ENCODE results near the gene ART3.

ART3 gene

GRCh38 chr4:76055421-76055820 lies 19.1 kb upstream of the ART3 start:
- H3K27ac Mint-ChIP-seq, result peak overlapping the region; percentile 66
- H3K9me3 Mint-ChIP-seq, result no peaks in the 10 kb centered on the region
- TF ChIP-seq, protein P1, sequence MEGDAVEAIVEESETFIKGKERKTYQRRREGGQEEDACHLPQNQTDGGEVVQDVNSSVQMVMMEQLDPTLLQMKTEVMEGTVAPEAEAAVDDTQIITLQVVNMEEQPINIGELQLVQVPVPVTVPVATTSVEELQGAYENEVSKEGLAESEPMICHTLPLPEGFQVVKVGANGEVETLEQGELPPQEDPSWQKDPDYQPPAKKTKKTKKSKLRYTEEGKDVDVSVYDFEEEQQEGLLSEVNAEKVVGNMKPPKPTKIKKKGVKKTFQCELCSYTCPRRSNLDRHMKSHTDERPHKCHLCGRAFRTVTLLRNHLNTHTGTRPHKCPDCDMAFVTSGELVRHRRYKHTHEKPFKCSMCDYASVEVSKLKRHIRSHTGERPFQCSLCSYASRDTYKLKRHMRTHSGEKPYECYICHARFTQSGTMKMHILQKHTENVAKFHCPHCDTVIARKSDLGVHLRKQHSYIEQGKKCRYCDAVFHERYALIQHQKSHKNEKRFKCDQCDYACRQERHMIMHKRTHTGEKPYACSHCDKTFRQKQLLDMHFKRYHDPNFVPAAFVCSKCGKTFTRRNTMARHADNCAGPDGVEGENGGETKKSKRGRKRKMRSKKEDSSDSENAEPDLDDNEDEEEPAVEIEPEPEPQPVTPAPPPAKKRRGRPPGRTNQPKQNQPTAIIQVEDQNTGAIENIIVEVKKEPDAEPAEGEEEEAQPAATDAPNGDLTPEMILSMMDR (IDR thresholded peaks at IDR 0.05), result no peak
- H3K4me1 Mint-ChIP-seq, result peaks cover 29% of the 10 kb centered on the region
- H3K4me3 Mint-ChIP-seq, result no peak overlapping the region
- DNase-seq, result no peak
- no peaks in the 10 kb centered on the region for H3K36me3 Mint-ChIP-seq (ENCODE audit: low read depth)
- no peaks in the 10 kb centered on the region for H3K27me3 Mint-ChIP-seq (ENCODE audit: low read depth, poor library complexity)

GRCh38 chr4:76058302-76058701 lies 16.2 kb upstream of the ART3 start:
- no peaks in the 10 kb centered on the region for H3K9me3 Mint-ChIP-seq
- H3K4me3 Mint-ChIP-seq, result no peak overlapping the region
- H3K36me3 Mint-ChIP-seq (ENCODE audit: low read depth), result no peaks in the 10 kb centered on the region
- H3K27me3 Mint-ChIP-seq (ENCODE audit: low read depth, poor library complexity), result peaks cover 12% of the 10 kb centered on the region
- peaks cover 29% of the 10 kb centered on the region for H3K4me1 Mint-ChIP-seq
- DNase-seq, result no peak
- no peak overlapping the region for H3K27ac Mint-ChIP-seq
- TF ChIP-seq, protein P1 (IDR thresholded peaks at IDR 0.05), result no peak

GRCh38 chr4:76058888-76059426 lies 15.6 kb upstream of the ART3 start:
- peaks cover 12% of the 10 kb centered on the region for H3K27me3 Mint-ChIP-seq (ENCODE audit: low read depth, poor library complexity)
- no peak for DNase-seq
- TF ChIP-seq, protein P1 (IDR thresholded peaks at IDR 0.05), result no peak
- H3K36me3 Mint-ChIP-seq (ENCODE audit: low read depth), result no peaks in the 10 kb centered on the region
- peaks cover 26% of the 10 kb centered on the region for H3K4me1 Mint-ChIP-seq
- no peak overlapping the region for H3K4me3 Mint-ChIP-seq
- H3K9me3 Mint-ChIP-seq, result no peaks in the 10 kb centered on the region
- no peak overlapping the region for H3K27ac Mint-ChIP-seq

DNA sequence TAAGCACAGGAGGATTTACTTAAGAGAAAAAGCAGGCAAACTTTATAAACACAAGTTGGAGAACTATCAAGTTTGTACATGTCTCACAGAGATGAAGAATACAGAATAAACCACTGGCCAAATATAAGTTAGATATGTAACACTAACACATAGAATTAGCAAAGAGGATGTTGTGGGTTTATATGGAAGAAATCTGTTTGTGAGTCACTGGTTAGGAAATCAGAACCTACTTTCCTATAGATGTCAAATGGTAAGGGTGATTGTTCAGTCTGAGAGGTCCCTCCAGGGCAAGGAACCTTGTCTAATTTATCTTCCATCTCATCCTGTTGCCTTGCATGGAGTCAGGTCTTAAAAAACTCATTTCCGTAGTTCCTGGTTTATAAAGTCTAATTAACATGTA lies 14.8 kb upstream of the ART3 start:
- no peaks in the 10 kb centered on the region for H3K36me3 Mint-ChIP-seq (ENCODE audit: low read depth)
- H3K27ac Mint-ChIP-seq, result no peak overlapping the region
- H3K27me3 Mint-ChIP-seq (ENCODE audit: low read depth, poor library complexity), result peaks cover 12% of the 10 kb centered on the region
- TF ChIP-seq, protein P1 (IDR thresholded peaks at IDR 0.05), result no peak
- DNase-seq, result no peak
- H3K4me3 Mint-ChIP-seq, result no peak overlapping the region
- H3K4me1 Mint-ChIP-seq, result peaks cover 25% of the 10 kb centered on the region
- no peaks in the 10 kb centered on the region for H3K9me3 Mint-ChIP-seq

DNA sequence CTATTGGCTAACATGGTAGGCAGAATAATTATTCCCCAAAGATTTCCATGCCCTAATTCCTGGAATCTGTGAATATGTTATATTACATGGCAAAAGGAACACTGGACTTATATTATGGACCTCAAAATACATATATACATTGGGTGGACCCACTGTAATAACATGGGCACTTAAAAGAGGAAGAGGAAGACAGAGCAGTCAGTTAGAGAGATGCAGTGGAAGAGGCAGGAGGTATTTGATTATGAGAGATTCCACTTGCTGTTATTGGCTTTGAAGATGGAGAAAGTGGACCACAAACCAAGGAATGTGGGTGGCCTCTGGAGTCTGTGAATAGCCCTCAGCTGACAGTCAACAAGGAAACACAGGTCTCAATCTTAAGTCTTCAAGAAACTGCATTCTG lies 14.0 kb upstream of the ART3 start:
- Mint-ChIP-seq H3K27ac (no peak overlapping the region), H3K9me3 (no peaks in the 10 kb centered on the region), H3K4me3 (no peak overlapping the region), H3K27me3 (ENCODE audit: low read depth, poor library complexity) (peaks cover 12% of the 10 kb centered on the region), H3K36me3 (ENCODE audit: low read depth) (no peaks in the 10 kb centered on the region), H3K4me1 (peaks cover 17% of the 10 kb centered on the region)
- DNase-seq, result no peak
- TF ChIP-seq, protein P1 (IDR thresholded peaks at IDR 0.05), result no peak

DNA sequence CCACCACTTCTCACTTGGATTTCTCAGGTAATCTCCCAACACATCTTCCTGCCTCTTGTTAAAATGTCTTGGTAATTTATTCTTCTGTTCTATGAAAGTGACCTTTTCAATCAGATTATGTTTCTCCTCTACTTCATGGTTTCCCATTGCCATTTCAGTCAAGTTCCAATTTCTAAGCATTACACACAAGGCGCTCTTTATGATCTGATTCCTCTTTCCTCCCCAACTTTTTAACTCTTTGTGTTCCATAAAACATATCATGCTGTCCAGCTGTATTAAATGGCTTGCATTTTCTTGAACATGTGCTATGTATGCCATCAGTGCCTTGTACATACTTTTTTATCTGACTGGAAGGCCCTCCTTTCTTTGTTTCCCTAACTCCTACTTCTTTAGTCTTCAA lies 13.1 kb upstream of the ART3 start:
- Mint-ChIP-seq H3K4me1 (peaks cover 8% of the 10 kb centered on the region), H3K4me3 (no peak overlapping the region), H3K36me3 (ENCODE audit: low read depth) (no peaks in the 10 kb centered on the region), H3K27ac (no peak overlapping the region), H3K9me3 (no peaks in the 10 kb centered on the region), H3K27me3 (ENCODE audit: low read depth, poor library complexity) (peaks cover 16% of the 10 kb centered on the region)
- TF ChIP-seq, protein P1 (IDR thresholded peaks at IDR 0.05), result no peak
- no peak for DNase-seq
